Dendritic cell treated with granulocyte-macrophage colony-stimulating factor and Interleukin-4, amounts not matched to agents 40 ng/mL and 50 ng/mL, for 4 days (primary cell): ENCODE measurements around the gene PTPRJ.

Source experiments
- H3K27ac Mint-ChIP-seq: one replicate; pipeline ENCODE4 v1.8.0; 2022; ENCODE audit warnings: mild to moderate bottlenecking, mixed read lengths
- H3K27me3 Mint-ChIP-seq: one replicate; pipeline ENCODE4 v1.8.0; 2022; ENCODE audit warnings: mild to moderate bottlenecking, mixed read lengths
- H3K36me3 Mint-ChIP-seq: one replicate; pipeline ENCODE4 v1.8.0; 2022; ENCODE audit warnings: low read depth, mixed read lengths
- H3K4me1 Mint-ChIP-seq: one replicate; pipeline ENCODE4 v1.8.0; 2022; ENCODE audit warnings: low read depth, mixed read lengths
- H3K4me3 Mint-ChIP-seq: one replicate; pipeline ENCODE4 v1.8.0; 2022; ENCODE audit warnings: mild to moderate bottlenecking, moderate library complexity, mixed read lengths
- H3K9me3 Mint-ChIP-seq: one replicate; pipeline ENCODE4 v1.8.0; 2022; ENCODE audit warnings: mixed read lengths
- intact Hi-C: fragments of 100-400 bp; cut with micrococcal nuclease; formaldehyde crosslinking; loops from one replicate; pipeline ENCODE4 v1.15.0; 2022

PTPRJ gene

GRCh38 chr11:47980907-47981621, 705 bp downstream of the PTPRJ start:
- Mint-ChIP-seq H3K27me3 (peaks cover 8% of the 10 kb centered on the region), H3K27ac (peak overlapping the region; percentile 86), H3K4me1 (peaks cover 31% of the 10 kb centered on the region), H3K4me3 (peak overlapping the region; percentile 83), H3K36me3 (peaks cover 38% of the 10 kb centered on the region), H3K9me3 (no peaks in the 10 kb centered on the region)
- intact Hi-C loops = loop anchor here (5.0 kb wide), 1 partner anchor 51 kb away; no protein-coding TSS in a partner anchor

GRCh38 chr11:47981667-47982404, 1.5 kb downstream of the PTPRJ start:
- intact Hi-C loops = loop anchor here (5.0 kb wide), 1 partner anchor 50 kb away; no protein-coding TSS in a partner anchor
- Mint-ChIP-seq H3K9me3 (no peaks in the 10 kb centered on the region), H3K4me1 (peaks cover 39% of the 10 kb centered on the region), H3K27me3 (peaks cover 8% of the 10 kb centered on the region), H3K4me3 (peak overlapping the region; percentile 83), H3K36me3 (peaks cover 45% of the 10 kb centered on the region), H3K27ac (peak overlapping the region; percentile 86)

- Mint-ChIP-seq H3K9me3 (no peaks in the 10 kb centered on the region), H3K4me1 (peaks cover 47% of the 10 kb centered on the region), H3K27ac (peak overlapping the region; percentile 86), H3K27me3 (peaks cover 6% of the 10 kb centered on the region), H3K36me3 (peaks cover 45% of the 10 kb centered on the region), H3K4me3 (peak overlapping the region; percentile 69)
- intact Hi-C loops = loop anchor here (5.0 kb wide), 1 partner anchor 50 kb away; no protein-coding TSS in a partner anchor
These were observed 2.3 kb downstream of the PTPRJ start for GRCh38 chr11:47982616-47983015.

- H3K27me3 Mint-ChIP-seq = peaks cover 6% of the 10 kb centered on the region
- peaks cover 45% of the 10 kb centered on the region for H3K36me3 Mint-ChIP-seq
- H3K4me1 Mint-ChIP-seq = peaks cover 57% of the 10 kb centered on the region
- peak overlapping the region; percentile 86 for H3K27ac Mint-ChIP-seq
- H3K4me3 Mint-ChIP-seq = peak overlapping the region; percentile 69
- H3K9me3 Mint-ChIP-seq = no peaks in the 10 kb centered on the region
- intact Hi-C loops = loop anchor here (5.0 kb wide), 1 partner anchor 49 kb away; no protein-coding TSS in a partner anchor
These were observed 3.4 kb downstream of the PTPRJ start for GRCh38 chr11:47983464-47984397.

DNA sequence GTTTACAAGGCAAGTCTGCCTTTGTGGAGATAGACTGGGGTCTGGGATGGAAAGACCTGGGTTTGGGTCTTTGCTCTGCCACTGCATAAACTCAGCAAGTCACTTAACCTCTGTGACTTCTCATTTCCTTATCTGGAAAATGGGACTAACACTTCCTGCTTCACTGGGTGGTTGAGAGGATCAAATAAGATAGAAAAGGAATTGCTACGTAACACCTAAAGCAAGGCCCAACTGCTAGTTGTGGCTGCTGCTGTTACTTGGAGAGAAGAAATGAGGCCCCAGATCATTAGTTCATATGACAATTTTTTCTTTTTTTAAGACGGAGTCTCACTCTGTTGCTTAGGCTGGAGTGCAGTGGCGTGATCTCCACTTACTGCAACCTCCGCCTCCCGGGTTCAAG, 5.9 kb downstream of the PTPRJ start:
- intact Hi-C loops = no loop called here
- Mint-ChIP-seq H3K4me1 (peaks cover 68% of the 10 kb centered on the region), H3K27ac (peak overlapping the region; percentile 89), H3K9me3 (no peaks in the 10 kb centered on the region), H3K36me3 (peaks cover 56% of the 10 kb centered on the region), H3K4me3 (peak overlapping the region; percentile 58), H3K27me3 (no peaks in the 10 kb centered on the region)

GRCh38 chr11:47986742-47987141, 6.4 kb downstream of the PTPRJ start:
- peak overlapping the region; percentile 89 for H3K27ac Mint-ChIP-seq
- peaks cover 74% of the 10 kb centered on the region for H3K4me1 Mint-ChIP-seq
- intact Hi-C loops = no loop called here
- no peaks in the 10 kb centered on the region for H3K9me3 Mint-ChIP-seq
- H3K36me3 Mint-ChIP-seq = peaks cover 54% of the 10 kb centered on the region
- no peaks in the 10 kb centered on the region for H3K27me3 Mint-ChIP-seq
- no peak overlapping the region for H3K4me3 Mint-ChIP-seq

DNA sequence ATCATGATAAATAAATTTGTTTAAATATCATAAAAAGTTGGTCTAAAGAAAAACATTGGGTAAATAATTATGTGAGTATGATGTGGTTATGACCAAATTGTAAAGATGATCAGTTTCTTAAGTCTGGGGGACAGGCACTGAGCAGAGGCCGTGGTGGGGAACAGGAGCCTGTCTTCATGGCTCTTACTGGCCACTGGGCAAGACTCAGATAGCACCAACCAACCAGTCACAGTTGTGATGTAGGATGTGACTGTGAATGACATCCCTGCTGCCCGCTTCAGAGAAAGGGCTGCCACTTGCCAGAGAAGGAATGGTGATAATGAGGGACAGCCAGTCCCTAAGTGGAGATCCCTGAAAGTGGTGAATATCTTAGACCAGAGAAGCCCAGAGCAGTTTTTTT, 7.0 kb downstream of the PTPRJ start:
- Mint-ChIP-seq H3K36me3 (peaks cover 48% of the 10 kb centered on the region), H3K27me3 (no peaks in the 10 kb centered on the region), H3K4me1 (peaks cover 79% of the 10 kb centered on the region), H3K27ac (peak overlapping the region; percentile 89), H3K4me3 (peak overlapping the region; percentile 62), H3K9me3 (no peaks in the 10 kb centered on the region)
- intact Hi-C loops = no loop called here

- Mint-ChIP-seq H3K36me3 (peaks cover 47% of the 10 kb centered on the region), H3K9me3 (no peaks in the 10 kb centered on the region), H3K27me3 (no peaks in the 10 kb centered on the region), H3K4me1 (peaks cover 78% of the 10 kb centered on the region), H3K27ac (peak overlapping the region; percentile 89), H3K4me3 (peak overlapping the region; percentile 62)
- intact Hi-C loops = no loop called here
These were observed 7.4 kb downstream of the PTPRJ start for GRCh38 chr11:47987781-47988180.

GRCh38 chr11:47989779-47990178, 9.4 kb downstream of the PTPRJ start:
- Mint-ChIP-seq H3K4me1 (peaks cover 72% of the 10 kb centered on the region), H3K36me3 (peaks cover 40% of the 10 kb centered on the region), H3K27ac (peak overlapping the region; percentile 89), H3K9me3 (no peaks in the 10 kb centered on the region), H3K4me3 (no peak overlapping the region), H3K27me3 (no peaks in the 10 kb centered on the region)
- intact Hi-C loops = no loop called here

- H3K27ac Mint-ChIP-seq = peak overlapping the region; percentile 71
- H3K36me3 Mint-ChIP-seq = peaks cover 44% of the 10 kb centered on the region
- intact Hi-C loops = no loop called here
- peaks cover 82% of the 10 kb centered on the region for H3K4me1 Mint-ChIP-seq
- no peak overlapping the region for H3K4me3 Mint-ChIP-seq
- H3K9me3 Mint-ChIP-seq = no peaks in the 10 kb centered on the region
- H3K27me3 Mint-ChIP-seq = no peaks in the 10 kb centered on the region
These were observed 11.0 kb downstream of the PTPRJ start for GRCh38 chr11:47991266-47991830.

DNA sequence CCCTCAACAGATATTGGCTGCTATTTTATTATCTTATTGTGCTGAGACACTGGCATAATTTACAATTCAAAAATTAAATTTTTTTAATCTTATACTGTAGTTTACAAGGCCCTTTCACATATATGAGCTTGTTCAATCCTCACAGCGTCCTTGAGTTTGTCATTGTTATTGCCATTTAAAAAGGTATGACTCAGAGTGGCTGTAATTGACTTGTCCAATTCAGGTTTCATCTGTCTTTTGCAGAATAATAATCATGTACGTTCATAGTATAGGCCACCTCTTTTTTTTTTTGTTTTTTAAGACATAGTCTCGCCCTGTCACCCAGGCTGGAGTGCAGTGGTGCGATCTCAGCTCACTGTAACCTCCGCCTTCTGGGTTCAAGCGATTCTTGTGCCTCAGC, 11.5 kb downstream of the PTPRJ start:
- peaks cover 46% of the 10 kb centered on the region for H3K36me3 Mint-ChIP-seq
- H3K27ac Mint-ChIP-seq = no peak overlapping the region
- H3K9me3 Mint-ChIP-seq = no peaks in the 10 kb centered on the region
- H3K4me3 Mint-ChIP-seq = no peak overlapping the region
- intact Hi-C loops = no loop called here
- H3K27me3 Mint-ChIP-seq = no peaks in the 10 kb centered on the region
- peaks cover 82% of the 10 kb centered on the region for H3K4me1 Mint-ChIP-seq

- intact Hi-C loops = no loop called here
- no peaks in the 10 kb centered on the region for H3K9me3 Mint-ChIP-seq
- no peaks in the 10 kb centered on the region for H3K27me3 Mint-ChIP-seq
- peak overlapping the region; percentile 56 for H3K27ac Mint-ChIP-seq
- peaks cover 80% of the 10 kb centered on the region for H3K4me1 Mint-ChIP-seq
- no peak overlapping the region for H3K4me3 Mint-ChIP-seq
- H3K36me3 Mint-ChIP-seq = peaks cover 59% of the 10 kb centered on the region
These were observed 12.8 kb downstream of the PTPRJ start for GRCh38 chr11:47992959-47993820.
